ENCODE data around the gene MED19.
"Not testable (repeated sequence)": the region's sequence is repeated elsewhere in the genome, so short reads cannot be mapped to it uniquely, and the experiment has no call there.

The MED19 gene

DNA sequence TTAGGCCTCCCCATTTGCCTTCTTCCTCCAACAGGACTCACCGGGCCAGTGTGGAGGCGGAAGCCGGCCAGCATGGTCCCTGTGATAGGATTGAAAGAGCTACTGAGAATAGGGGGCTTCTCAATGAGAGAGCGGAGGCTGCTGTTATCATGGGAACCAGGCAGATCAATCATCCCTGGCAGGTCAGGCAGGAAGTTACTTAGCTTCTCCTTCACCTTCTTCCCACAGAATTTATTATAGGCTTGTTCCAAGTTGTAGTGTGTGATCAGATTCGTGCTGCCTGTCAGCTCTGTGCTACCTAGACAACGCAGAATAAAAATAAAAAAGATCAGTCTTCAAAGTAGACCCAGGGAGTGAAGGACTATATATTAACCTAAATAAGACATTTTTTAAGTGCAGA lies 7.1 kb downstream of the MED19 start:
- no peak for DNase-seq (ENCODE audit: low read depth)

DNA sequence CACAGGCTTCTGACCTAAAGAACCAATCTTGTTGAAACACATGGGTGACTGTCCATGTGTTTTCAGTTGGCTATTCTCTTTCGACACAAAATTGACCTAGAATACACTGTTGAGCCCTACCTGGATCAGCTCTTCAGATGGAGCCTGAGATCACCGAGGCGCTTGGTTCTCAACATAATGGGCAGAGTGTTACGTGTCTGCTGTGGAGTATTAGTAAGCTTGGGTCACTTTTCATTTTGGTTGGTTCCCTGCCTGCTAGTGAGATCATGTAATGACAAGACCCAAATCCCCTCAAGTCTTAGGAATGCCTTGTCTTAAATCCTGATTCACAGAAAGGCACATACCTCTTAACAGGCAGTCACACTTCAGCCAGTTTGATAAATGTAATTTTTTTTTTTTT lies 8.7 kb downstream of the MED19 start:
- no peak for DNase-seq (ENCODE audit: low read depth)

DNA sequence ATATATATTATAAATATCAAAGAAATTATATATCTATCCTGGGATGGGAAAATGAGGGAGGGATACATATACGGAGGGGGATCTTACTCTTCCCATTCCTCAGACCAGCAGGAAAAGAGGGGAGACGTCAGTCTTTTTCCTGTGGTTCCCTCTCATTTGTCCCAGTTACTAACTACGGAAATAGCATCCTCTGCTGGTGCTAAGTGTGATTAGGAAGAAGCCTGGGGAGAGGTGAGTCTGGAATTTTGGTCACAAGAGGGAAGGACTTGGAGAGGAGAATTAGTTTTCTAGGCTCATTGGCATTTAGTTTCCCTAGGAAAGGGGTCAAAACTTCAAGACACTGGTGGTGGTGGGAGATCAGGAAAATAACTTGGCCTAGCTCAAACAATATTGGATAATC lies 11.6 kb downstream of the MED19 start:
- DNase-seq (ENCODE audit: low read depth), result no peak

DNA sequence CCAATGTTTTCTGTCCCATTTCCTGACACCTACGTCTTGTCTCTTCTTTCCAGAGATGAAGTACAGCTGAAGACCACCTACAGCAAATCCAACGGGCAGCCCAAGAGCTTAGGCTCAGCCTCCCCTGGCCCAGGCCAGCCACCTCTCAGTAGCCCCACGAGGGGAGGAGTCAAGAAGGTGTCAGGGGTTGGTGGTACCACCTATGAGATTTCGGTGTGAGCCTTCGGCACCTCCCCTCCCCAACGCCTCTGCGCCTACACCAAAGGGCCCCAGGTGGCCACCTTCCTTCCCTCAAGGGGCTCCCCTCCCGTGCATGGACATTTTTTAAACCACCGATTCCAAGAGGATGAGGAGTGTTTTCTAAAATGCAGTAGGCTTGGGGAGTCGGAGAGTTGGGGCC lies 12.2 kb downstream of the MED19 start:
- no peak for DNase-seq (ENCODE audit: low read depth)

DNA sequence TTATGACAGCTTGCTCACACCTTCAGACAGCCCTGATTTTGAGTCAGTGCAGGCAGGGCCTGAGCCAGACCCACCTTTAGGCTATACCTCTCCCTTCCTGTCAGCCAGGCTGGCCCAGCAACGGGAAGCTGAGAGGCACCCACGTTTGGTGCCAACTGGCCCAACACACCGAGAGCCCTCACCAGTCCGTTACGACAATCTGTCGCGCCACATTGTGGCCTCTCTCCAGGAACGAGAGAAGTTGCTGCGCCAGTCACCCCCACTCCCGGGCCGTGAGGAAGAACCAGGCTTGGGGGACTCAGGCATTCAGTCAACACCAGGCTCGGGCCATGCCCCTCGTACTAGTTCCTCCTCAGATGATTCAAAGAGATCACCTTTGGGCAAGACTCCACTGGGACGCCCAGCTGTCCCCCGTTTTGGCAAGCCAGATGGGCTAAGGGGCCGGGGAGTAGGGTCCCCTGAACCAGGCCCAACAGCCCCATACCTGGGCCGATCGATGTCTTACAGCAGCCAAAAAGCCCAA lies 13.1 kb downstream of the MED19 start:
- no peak for DNase-seq (ENCODE audit: low read depth)

DNA sequence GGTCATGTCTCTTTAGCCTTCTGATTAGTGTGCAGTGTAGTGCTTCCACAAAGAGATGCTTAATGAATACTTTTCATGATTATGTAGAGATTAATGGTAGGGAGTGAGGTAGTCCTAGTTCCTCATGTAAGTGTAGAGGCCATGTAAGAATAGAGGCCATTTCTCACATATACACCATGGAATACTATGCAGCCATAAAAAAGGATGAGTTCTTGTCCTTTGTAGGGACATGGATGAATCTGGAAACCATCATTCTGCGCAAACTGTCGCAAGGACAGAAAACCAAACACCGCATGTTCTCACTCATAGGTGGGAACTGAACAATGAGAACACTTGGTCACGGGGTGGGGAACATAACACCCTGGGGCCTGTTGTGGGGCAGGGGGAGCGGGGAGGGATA lies 21.5 kb downstream of the MED19 start:
- not testable (repeated sequence) for DNase-seq (ENCODE audit: low read depth)

DNA sequence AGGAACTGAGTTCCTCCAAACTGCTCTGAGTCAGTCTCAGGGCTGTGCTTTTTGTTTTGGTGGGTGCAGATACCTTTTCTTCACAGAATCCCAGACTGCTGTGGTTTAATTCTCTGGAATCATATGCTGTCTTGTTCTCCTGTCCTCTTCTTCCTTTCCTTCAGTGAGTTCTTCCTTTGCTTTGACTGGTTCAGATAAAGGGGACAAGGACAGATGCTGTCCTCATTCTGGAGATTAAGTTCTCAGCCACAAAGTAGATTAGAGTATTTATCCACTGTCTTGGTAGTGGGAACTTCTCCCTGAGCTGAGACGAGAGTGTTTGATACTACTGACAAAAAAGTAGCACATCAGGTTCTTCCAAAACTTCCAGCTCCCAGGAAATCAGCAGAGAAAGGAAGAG lies 30.8 kb downstream of the MED19 start:
- DNase-seq (ENCODE audit: low read depth), result no peak

DNA sequence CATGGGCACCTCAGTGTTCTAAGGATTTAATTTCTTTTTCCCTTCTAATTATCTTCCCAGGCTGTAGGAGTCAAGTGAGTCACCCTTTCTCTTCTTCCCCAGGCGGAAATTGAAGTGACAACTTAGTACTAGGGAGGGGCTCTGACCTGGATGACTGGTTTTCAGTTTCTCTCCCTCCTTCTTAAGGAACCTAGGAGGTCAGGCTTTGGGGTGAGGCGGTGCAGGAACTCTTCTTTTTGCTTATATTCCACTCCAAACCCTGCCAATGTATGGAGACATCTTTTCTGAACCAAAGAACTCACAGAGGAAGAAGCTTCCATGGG lies 31.5 kb downstream of the MED19 start:
- DNase-seq (ENCODE audit: low read depth), result no peak

DNA sequence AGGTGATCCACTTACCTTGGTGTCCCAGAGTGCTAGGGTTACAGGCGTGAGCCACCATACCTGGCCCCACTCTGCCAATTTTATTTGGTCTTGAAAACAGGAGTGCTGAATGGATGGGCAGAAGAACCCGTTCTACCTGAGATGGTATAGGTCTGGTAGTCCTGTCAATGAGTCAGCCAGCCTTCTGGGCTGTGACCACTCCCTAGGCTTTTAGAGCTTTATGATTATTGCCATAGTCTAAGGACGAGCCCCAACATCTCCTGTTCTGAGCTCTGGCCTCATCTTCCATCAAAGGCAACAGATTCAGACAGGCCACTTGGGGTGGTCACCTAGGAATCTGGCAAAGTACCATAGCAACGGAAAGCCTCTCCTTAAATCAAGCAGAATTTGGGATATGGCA lies 32.6 kb downstream of the MED19 start:
- no peak for DNase-seq (ENCODE audit: low read depth)

DNA sequence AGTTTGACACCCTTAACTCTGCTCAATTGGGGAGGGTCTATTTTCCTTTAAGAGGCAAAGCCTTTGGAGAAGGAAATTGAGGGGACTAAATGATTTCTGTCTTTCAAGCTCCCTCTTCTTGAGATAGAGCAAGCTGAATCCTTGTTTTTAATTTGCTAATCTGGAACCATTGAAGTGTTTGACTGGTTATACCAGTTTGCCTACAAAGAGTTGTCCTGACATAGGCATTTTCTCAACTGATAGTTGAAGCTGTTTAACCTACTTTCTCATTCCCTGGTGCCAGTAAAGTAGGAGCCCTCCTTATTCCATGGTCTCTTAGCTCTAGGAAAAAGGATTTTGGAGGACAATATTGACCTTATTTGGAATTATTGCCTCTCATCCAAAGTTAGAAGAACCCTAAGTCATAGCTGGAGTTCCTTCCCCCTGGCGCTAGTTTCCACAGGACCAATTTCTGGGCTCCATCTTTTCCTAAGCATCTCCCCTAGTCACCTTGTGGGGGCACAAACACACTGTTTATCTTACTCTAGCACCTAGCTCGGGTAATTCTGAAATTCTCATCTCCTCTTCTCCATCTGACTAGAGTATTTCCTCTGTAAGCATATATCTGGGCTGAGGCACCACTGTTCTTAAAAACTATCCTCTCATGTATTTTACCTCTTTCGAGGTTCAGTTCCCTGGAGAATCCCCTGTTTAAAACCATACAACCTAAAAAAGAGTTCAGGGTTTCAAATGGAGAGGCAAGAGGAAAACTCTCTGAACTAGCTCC lies 36.7 kb downstream of the MED19 start:
- DNase-seq (ENCODE audit: low read depth), result no peak

DNA sequence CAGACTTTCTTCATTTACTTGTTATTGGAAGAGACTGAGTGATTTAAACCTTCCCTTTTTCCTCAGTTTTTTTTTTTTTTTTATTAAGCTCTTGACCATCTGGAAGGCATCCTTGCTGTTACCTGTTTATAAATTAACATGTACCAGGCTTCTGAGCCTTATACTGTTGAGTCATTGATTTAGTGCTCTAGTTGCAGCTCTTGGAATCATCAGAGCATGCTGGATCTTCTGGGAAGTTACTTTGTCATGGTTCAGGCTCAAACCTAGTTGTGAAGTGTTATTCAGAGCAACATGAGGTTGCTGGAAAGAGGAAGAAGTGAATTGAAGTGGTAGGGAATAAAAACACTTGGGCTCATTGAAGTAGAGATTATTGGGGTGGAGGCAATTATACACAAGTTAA lies 37.8 kb downstream of the MED19 start:
- no peak for DNase-seq (ENCODE audit: low read depth)

DNA sequence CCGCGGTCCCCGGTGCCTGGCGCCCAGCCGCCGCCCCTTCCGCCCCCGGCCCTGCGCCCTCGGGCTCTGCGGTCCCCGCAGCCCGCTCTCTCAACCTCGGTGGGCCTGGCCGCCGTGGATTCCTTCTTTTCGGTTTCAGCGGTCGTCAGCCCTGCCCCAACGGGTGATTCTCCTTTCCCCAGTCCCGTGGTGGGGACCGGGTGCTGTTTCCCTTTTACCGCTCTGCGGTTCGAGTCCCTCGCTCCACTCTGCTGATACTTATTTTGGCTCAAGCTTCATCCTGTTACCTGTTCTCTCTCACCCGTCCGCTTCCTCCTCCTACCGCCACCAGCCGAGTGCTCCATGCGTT lies 43.6 kb downstream of the MED19 start:
- DNase-seq (ENCODE audit: low read depth), result no peak

DNA sequence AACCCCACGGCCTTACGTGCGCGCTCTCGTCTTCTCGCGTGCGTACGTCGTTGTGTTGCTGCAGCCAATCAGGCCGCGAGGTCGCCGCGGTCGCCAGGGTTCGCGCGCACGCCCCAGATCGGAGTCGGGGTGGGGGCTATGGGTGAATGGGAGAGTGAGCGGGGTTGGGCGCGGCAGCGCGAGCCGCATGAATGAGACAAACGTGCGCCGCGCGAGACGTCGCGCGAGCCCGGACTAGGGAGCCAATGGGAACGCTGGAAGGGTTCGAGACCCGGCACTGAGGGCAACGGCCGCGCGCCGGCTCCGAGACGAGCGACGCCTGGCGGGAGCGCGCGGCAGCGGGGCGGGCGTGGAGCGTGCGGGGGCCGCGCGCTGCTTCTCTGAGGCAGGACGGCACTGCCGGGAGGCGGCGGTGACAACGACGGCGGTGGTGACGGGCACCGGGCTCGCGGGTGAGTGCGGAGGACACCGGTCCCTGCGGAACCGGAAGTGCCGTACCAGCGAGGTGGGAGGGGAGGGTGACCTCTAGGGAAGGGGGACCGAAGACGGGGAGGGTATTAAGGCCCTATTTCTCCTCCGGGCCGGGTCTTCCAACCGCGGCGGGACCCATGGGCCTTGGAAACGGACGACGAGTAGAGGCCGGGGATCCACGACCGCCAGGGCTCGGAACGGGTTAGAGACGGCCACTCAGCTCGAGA lies 44.1 kb downstream of the MED19 start, which contains the start of gene ZDHHC5:
ZDHHC5 (plus strand) TSS at position 379 of the 698 bp plus-strand sequence. CDS start 4,977 bp downstream, outside the sequence.
- DNase-seq (ENCODE audit: low read depth), result no peak

DNA sequence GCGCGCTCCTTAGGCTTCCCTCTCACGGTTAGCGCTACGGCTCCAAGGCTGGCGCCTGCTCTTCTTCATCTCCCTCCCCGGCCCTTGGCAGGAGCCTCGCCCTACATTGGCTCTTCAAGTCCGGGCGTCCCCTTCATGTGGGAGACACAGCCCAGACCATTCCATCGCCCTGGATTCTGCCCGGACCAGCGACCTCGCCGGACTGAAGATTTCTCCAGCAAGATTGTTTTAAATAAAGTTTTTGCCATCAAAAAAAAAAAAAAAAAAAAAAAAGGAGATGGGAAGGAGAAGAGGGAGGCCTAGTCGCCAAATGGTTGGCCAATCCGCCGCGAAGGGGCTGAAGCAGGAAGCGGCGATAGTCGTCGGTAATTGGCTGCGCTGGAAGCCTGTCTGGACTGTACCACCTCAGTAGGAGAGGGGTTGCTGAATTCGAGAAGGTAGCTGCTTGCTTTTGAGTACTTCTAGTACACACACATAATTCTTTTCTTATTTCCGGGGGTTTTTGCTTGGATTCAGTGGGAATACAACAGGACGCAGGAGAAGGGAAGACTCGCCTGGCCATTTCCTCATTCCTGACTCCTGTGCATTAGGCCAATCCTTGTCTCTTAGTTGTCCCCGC lies 44.8 kb downstream of the MED19 start:
- DNase-seq (ENCODE audit: low read depth), result peak; percentile 94

DNA sequence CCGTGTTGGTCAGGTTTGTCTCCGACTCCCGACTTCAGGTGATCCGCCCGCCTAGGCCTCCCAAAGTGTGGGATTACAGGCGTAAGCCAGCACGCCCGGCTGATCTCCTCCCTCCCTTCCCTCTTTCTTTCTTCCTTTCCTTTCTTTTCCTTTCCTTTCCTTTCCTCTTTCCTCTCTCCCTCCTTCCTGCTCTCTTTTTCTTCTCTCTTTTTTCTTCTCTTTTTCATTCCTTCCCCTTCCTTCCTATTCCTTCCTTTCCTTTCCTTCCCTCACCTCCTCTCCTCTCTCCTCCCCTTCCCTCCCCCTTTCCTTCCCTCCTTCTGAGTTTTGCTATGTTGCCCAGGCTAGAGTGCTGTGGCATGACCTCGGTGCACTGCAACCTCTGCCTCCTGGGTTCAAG lies 48.0 kb downstream of the MED19 start:
- no peak for DNase-seq (ENCODE audit: low read depth)

DNA sequence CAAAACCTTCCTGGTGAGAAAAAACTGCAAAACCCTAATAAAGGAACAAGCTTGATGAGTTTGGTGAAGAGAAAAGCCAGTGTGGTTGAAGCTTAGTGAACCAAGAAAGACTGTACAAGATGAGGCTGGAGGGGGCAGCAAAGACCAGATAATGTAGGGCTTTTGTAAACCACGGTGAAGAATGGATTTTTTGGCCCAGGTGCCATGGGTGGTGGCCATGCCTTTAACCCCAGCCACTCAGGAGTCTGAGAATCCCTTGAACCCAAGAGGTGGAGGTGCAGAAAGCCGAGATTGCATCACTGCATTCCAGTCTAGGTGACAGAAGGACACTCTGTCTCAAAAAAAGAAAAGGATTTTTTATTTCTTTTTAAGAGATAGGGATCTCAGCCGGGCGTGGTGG lies 49.1 kb downstream of the MED19 start:
- no peak for DNase-seq (ENCODE audit: low read depth)

DNA sequence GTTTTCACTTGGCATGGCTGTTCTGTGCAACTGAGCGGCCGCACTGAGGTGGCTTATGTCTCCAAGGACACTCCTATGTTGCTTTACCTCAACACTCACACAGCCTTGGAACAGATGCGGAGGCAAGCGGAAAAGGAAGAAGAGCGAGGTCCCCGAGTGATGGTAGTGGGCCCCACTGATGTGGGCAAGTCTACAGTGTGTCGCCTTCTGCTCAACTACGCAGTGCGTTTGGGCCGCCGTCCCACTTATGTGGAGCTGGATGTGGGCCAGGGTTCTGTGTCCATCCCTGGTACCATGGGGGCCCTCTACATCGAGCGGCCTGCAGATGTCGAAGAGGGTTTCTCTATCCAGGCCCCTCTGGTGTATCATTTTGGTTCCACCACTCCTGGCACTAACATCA lies 52.3 kb downstream of the MED19 start:
- DNase-seq (ENCODE audit: low read depth), result no peak

DNA sequence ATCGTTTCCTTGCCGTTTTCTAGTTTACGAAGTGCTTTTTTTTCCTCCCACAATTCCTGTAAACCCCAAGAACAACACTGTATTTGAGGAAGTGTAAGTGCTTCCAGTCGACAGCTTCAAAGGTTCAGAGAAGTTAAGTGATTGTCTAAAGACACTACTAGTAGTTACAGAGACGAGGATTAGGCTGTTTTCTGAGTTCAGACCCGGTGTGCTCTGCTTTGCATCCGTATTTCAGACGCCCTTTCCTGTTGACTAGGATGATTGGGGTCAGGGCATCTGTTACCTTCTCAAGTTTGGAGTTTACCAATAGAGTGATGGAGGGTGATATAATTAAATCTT lies 54.0 kb downstream of the MED19 start:
- no peak for DNase-seq (ENCODE audit: low read depth)

DNA sequence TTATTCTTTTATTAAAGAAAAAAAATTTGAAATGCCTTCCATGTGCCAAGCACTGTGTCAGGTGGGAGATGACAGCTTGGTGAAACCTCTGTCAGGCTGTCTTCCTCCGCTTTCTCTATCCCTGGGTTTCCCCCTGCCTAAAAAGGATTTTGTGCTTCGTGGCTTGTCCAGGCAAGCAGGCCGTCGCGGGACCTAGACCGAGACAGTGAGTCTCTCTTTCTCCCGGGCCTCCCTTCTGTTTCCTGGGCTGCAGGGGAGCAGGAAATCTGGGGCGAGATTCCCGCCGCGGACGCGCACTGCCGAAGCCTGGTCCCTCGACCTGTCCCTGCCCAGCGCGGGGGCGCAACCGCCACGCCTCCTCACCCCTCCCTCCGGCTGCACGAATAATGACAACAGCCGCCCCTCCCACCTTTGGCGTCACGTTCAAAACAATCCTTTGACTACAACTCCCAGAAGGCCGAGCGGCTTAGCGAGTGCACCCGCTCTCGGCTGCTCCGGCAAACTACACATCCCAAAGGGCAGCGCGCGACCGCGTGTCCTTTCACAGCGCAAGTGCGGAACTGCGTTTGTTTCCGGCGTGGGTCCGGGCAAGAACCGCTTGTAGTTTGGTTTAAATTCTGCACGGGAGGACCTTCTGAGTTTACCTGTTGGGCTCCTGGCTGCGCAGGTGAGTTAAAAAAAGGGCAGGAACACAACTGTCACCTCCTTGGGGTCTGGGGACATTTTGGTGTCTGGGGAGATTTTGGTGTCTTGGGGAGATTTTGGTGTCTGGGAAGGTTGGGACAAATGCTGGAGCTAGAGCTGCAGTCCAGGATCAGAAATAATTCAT lies 54.6 kb downstream of the MED19 start, which contains the start of gene CLP1:
CLP1 (plus strand) TSS at position 569 of the 829 bp plus-strand sequence. CDS start 1,715 bp downstream, outside the sequence.
- peak; percentile 95 for DNase-seq (ENCODE audit: low read depth)

DNA sequence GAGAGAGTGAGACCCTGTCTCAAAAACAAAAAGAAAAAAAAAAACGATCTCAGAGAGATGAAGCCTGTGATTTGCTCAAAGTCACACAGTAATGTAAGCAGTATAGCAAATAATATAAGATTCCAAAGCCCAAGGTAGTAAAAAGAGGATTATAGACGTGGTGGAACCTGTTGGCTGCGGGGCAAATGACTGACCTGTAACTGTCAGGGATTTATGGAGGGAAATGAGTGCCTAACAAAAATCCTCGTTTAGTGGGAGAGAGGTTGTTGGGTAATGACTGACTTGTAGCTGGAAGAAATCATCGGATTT lies 55.2 kb downstream of the MED19 start:
- DNase-seq (ENCODE audit: low read depth), result no peak

All from GM04503 (cell line).